Measurements from ENCODE around the gene TEX55.
"Not testable (repeated sequence)": the region's sequence is repeated elsewhere in the genome, so short reads cannot be mapped to it uniquely, and the experiment has no call there.

Gene TEX55

DNA sequence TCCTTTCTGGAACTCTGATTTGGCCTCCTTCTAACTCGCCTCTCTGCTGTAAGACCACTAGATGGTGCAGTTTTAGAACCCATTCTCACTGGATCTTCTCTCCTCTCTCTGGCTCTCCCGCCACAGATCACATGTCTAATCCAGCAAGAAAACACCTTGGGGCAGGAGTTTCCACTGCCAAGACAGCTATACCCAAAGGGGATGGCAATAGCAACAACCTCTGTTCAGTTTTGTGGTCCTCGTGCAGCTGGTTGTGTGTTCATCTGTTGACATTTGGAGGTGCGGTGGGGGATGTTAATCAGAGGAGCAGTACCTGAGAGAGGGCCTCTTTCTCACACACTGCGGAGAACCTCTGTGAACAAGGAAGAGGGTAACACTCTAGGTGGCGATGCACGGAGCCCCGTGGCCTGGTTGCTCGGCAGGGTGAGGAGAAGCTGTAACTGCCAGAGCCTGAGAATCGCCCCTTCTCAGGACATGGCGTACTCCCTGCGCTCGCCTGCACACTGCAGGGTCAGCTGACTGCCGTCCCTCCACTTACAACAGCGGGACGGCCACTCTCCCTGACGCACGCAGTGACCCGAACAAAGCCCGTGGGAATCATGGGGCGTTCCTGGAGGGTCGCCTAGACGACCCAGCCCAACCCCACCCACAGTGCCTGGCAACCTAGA lies at the start of gene TEX55:
Gene TEX55, plus strand, starts transcription at position 666 of the 668 bp plus-strand sequence. CDS start 25 bp downstream, outside the sequence.
- DNase-seq (ENCODE audit: low read depth) = peak; percentile 56

GRCh38 chr3:119098003-119098402 lies 48.0 kb upstream of the TEX55 start:
- TF ChIP-seq, protein P1, sequence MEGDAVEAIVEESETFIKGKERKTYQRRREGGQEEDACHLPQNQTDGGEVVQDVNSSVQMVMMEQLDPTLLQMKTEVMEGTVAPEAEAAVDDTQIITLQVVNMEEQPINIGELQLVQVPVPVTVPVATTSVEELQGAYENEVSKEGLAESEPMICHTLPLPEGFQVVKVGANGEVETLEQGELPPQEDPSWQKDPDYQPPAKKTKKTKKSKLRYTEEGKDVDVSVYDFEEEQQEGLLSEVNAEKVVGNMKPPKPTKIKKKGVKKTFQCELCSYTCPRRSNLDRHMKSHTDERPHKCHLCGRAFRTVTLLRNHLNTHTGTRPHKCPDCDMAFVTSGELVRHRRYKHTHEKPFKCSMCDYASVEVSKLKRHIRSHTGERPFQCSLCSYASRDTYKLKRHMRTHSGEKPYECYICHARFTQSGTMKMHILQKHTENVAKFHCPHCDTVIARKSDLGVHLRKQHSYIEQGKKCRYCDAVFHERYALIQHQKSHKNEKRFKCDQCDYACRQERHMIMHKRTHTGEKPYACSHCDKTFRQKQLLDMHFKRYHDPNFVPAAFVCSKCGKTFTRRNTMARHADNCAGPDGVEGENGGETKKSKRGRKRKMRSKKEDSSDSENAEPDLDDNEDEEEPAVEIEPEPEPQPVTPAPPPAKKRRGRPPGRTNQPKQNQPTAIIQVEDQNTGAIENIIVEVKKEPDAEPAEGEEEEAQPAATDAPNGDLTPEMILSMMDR (conservative IDR thresholded peaks at IDR 0.05; ENCODE audit: control insufficient read depth, insufficient read depth, low read depth, low read length) = no peak
- no peak for DNase-seq (ENCODE audit: low read depth)
- no peak overlapping the region for H3K4me3 ChIP-seq (ENCODE audit: control insufficient read depth, low read depth, low read length)

More for the DNA sequence above, at the start of gene TEX55:
- no peak within 1 kb of the TSS for H3K4me3 ChIP-seq (ENCODE audit: control insufficient read depth, low read depth, low read length)
- TF ChIP-seq, protein P1 (conservative IDR thresholded peaks at IDR 0.05; ENCODE audit: control insufficient read depth, insufficient read depth, low read depth, low read length) = peak; percentile 77

- no peak overlapping the region for H3K4me3 ChIP-seq (ENCODE audit: control insufficient read depth, low read depth, low read length)
- TF ChIP-seq, protein P1 (conservative IDR thresholded peaks at IDR 0.05; ENCODE audit: control insufficient read depth, insufficient read depth, low read depth, low read length) = peak; percentile 71
- DNase-seq (ENCODE audit: low read depth) = peak; percentile 46
These were observed 47.2 kb upstream of the TEX55 start for GRCh38 chr3:119098619-119099222.

GRCh38 chr3:119099785-119100184 lies 46.2 kb upstream of the TEX55 start:
- no peak overlapping the region for H3K4me3 ChIP-seq (ENCODE audit: control insufficient read depth, low read depth, low read length)
- TF ChIP-seq, protein P1 (conservative IDR thresholded peaks at IDR 0.05; ENCODE audit: control insufficient read depth, insufficient read depth, low read depth, low read length) = no peak
- no peak for DNase-seq (ENCODE audit: low read depth)

DNA sequence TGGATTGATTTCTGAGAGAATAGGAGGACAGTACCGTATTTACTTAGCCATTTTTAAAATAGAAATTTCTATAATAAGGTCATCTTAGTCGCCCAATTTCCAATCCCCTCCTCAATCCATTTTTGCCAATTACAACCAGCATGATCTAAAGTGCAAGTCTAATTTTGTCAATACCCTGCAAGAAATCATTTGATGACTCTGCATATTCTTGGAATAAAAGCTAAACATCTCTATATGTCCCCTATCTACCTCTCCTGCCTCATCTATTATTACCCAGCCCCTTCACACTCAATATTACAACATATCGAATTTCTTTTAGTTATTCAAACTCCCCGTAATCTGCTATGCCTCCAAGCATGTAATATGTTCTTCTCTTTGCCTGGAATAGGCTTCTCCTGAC lies 41.9 kb upstream of the TEX55 start:
- TF ChIP-seq, protein P1 (conservative IDR thresholded peaks at IDR 0.05; ENCODE audit: control insufficient read depth, insufficient read depth, low read depth, low read length) = no peak
- H3K4me3 ChIP-seq (ENCODE audit: control insufficient read depth, low read depth, low read length) = no peak overlapping the region
- no peak for DNase-seq (ENCODE audit: low read depth)

DNA sequence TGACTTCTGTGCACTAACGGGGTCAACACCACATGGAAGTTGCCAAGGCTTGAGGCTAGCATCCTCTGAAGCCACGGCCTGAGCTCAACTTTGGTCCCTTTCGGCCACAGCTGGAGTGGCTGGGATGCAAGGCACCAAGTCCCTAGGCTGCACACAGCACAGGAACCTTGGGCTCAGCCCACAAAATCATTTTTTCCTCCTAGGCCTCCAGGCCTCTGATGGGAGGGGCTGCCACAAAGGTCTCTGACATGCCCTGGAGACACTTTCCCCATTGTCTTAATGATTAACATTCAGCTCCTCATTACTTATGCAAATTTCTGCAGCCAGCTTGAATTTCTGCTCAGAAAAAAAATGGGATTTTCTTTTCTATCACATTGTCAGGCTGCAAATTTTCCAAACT lies 27.6 kb upstream of the TEX55 start:
- DNase-seq (ENCODE audit: low read depth); H3K4me3 ChIP-seq (ENCODE audit: control insufficient read depth, low read depth, low read length): not testable (repeated sequence)

DNA sequence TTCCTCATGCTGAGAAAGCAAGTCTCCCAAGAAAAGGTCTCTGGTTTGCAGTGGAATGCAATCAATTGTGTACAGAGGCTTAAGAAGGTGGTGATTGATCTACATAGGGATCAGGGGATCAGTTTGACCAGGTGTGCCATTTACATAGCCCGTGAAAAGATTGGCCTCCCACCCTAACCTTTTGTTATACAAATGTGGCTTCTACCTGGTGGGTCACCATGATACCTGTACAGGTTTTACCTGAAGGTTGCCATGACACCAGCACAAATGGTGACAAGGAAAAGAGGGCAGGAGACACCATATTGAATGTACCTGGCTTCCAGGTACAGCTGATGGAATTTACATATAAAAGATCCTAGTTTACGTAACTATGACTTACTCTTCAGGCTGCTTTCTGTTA lies 25.5 kb upstream of the TEX55 start:
- TF ChIP-seq, protein P1 (conservative IDR thresholded peaks at IDR 0.05; ENCODE audit: control insufficient read depth, insufficient read depth, low read depth, low read length) = no peak
- no peak overlapping the region for H3K4me3 ChIP-seq (ENCODE audit: control insufficient read depth, low read depth, low read length)

More for the DNA sequence above, 25.5 kb upstream of the TEX55 start:
- DNase-seq (ENCODE audit: low read depth) = no peak

Measured in fibroblast of mammary gland (primary cell).